Adrenal gland (tissue), 5 donors: ENCODE results near the gene HMGA1.

ENCODE experiments used
- CTCF ChIP-seq, 6 experiments: fragments of 450-650 bp in 4 of 6; fragments of 200-600 bp in 2 of 6; sonication (generic) in 1 of 6; IDR thresholded peaks; 1 replicate in 5 of 6; 2 replicates in 1 of 6; pipeline versions ENCODE4 v1.5.1 to v1.8.0; 2016 to 2021; ENCODE audit warnings: antibody characterized with exemption in 6 of 6, mild to moderate bottlenecking in 2 of 6, moderate library complexity in 1 of 6
- POLR2A ChIP-seq, 2 donors: fragments of 450-650 bp; IDR thresholded peaks; one replicate each; pipeline ENCODE4 v1.6.1; 2017; ENCODE audit warnings: antibody characterized with exemption in 2 of 2, mild to moderate bottlenecking in 2 of 2, moderate library complexity in 1 of 2
- donor health status: DM: no; HTN: no; CAD: no.

- TF ChIP-seq POLR2A (IDR thresholded peaks at IDR 0.05), result no peak
- TF ChIP-seq CTCF (IDR thresholded peaks at IDR 0.05), result no peak
These were observed 4.9 kb upstream of the HMGA1 start for GRCh38 chr6:34231566-34232336.
